ENCODE results near the gene SAMD8.
"Not testable (repeated sequence)": the region's sequence is repeated elsewhere in the genome, so short reads cannot be mapped to it uniquely, and the experiment has no call there.

SAMD8 gene

DNA sequence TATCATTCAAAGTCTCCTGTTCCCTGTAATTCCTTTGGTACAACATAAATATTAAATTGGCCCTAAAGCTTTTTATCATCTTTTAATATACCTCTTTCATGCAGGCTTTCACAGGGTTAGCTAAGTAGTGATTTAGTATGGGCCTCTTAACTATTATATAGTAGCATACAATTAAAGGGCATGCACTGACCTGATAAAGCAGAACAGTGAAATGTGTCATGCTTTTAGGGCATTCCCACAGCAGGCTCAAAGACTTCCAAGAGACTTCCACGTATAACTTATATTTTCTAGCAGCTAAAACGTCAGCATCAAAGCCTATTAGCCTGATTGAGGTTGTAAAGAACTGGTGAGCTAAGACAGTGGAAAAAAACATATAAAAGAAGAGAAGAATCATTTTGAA lies 35.3 kb downstream of the SAMD8 start:
- DNase-seq, result no peak

DNA sequence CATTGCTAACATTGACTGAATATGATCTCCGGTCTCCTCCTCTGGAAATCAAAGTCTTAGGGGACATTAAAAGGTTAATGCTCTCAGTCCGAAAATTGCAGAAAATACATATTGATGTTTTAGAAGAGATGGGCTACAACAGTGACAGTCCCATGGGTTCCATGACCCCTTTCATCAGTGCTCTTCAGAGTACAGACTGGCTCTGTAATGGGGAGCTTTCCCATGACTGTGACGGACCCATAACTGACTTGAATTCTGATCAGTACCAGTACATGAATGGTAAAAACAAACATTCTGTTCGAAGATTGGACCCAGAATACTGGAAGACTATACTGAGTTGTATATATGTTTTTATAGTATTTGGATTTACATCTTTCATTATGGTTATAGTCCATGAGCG lies 39.2 kb downstream of the SAMD8 start:
- DNase-seq, result no peak

DNA sequence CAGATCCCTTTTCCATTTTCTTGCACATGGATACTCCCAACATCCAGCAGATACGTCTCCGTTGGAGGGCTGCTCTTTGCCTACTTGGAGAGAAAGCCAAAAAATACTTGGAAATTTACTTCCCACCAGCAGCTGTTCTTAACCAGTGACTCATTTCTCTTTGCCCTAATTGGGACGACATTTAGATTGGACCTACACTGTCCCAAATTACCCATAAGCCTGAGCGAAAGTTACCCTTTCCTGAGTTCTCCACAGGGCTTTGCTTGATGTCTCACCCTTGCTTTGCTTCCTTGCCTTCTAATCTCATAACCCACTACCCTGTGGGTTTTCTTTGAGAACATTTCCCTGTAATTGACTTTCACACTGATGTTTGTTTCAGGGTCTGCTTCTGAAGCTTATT lies 48.1 kb downstream of the SAMD8 start:
- DNase-seq, result no peak

DNA sequence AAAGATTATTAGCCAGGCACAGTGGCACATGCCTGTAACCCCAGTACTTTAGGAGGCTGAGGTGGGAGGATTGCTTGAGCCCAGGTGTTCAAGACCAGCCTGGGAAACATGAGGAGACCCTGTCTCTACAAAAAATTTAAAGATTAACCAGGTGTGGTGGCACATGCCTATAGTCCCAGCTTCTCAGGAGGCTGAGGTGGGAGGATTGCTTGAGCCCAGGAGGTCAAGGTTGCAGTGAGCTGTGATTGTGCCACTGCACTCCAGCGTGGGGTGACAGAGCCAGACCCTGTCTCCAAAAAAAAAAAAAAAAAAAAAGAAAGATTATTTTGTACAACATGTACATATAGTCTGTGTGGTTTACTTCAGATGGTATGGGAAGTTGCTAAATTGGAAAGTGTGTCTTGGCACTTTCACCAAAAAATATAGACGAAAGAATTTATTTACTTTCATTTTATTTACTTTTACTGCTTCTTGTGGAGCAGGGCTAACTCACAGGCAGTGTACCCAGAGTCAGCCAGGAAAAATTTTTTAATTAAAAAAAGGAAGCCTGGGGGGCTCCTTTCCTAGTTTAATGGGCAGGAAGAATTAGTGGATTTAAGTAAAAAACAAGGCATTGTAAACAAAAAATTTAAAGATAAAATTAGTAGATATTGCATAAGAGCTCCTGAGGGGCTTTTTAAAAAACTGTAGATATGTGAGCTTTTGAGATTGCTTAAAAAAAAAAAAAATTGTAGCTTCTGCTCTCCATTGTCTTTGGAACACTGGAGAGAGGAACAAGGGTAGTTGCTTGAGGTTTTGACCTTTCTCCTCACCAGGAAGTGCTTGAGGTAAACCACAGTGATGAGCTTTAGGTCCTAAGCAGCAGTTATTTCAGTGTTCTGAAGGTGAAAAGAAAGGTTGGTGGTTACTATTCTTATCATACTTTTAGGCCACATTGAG lies 54.5 kb downstream of the SAMD8 start:
- peak in 1 of 2 donors; percentile 26 for DNase-seq

DNA sequence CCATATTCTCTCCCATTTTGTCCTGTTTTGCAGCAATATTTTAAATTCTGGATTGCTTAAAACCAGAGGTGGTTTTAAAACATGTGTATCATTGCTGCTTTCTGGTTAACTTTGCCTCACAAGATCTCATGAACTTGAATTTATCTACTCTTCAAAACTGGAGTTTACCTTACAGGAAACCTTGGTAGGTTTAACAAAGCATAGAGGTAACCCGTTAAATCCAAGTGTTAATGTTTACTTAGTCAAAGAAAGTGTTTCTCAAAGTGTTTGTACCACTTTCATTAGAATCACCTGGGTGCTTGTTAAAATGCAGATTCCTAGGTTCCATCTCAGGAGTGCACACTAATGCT lies 55.1 kb downstream of the SAMD8 start:
- DNase-seq, result no peak

DNA sequence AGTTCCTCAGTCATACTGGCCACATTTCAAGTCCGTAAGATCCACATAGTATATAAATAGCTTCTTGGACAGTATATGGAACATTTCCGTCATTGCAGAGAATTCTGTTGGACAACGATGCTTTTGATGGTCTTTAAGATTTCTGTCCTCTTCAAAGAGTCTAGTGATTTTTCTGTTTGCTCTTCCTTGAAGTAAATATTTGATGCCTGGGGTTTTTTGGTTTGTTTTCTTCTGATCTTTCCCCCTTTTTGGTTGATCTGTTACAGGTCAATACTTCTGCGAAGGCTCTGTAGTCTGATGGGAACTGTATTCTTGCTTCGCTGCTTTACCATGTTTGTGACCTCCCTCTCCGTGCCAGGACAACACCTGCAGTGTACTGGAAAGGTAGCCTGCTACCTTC lies 56.8 kb downstream of the SAMD8 start:
- DNase-seq, result no peak

DNA sequence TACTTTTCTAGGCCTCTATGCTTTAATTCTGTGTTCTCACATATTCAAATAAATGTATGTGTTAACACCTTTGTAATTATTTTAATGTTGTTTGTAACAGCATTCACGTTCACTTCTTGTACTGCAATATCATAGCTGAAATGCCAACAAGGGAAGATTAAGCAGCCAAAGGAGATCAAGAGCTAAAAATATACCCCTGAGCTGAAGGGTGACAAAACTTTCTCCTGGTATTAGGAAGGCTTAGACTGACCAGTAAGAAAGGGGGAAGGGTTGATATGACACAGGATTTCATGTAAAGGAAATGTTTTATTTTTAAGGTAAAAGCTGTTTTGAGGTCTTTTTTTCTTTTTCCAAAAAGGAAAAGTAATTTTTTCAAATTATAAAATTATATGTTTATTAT lies 58.8 kb downstream of the SAMD8 start:
- DNase-seq, result no peak

DNA sequence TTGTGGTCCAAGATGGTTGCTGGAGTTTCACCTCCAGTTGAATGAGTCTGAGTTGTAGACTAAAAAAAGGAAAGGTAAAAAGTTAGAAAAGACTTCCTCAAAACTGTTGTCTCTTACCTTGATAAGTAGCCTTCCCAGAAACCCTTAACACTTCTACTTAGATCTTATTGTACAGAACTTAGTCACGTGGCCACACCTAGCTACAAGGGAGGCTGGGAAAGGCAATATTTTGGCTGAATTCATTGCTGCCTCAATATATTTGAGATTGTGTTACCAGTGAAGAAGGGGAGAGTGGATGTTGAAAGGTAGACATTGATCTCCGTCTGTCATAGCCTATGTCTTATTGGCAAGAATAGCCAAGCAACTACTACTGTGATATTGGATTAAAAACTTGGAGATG lies 63.6 kb downstream of the SAMD8 start:
- DNase-seq, result no peak

DNA sequence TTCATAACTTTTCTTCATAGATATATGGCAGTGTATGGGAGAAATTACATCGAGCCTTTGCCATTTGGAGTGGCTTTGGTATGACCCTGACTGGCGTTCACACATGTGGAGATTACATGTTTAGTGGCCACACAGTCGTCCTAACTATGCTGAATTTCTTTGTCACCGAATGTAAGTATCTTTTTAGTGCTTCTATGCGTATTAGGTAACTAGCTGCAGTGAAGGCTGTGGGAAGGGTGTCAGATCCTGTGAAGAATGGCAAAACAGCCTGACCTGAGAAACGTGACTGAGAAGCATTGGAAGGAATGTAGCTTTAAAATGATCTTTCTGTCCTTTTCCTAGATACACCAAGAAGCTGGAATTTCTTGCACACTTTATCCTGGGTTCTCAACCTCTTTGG lies 64.6 kb downstream of the SAMD8 start:
- no peak for DNase-seq

DNA sequence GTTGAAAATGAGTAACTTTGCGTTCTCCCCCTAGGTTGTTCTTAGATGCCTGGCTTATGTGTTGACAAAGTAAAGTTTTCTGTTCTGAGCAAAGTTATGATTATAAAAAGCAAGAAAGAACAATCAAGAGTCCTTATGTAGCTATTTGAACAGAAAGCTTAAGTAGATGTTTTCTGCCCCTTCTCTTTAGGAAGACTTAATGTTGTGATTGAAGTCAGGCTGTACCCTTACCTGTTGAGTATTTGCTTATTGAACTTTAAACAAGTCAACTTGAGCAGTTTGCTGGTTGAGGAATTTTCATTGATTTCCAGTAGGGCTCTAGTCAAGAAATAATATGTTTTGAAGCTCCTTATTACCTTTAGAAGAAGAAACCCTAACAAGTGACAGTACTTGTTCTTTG lies 65.3 kb downstream of the SAMD8 start:
- DNase-seq, result no peak

DNA sequence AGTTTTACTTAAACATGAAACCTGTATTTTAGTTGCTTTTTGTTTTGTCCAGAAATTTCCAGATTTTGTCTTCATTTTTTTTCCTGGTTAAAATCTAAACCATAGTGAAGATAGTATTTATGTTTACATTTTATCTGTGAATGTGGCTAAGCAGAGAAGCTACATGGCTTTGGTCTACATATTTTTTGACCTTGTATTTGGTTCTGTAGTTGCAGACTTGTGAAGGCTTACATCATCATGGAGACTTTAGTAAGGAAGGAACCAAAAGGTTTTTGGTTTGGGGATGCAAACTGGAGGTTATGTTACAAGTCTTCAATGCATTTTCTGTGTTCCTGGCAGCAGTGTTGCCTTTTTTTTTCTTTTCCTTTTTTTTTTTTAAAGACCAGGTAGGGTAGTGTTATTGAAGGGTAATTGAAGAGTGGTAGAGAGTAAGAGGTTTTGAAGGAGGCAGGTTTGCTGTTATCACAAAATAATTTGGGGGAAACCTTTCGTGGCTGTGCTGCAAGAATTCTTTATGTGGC lies 68.3 kb downstream of the SAMD8 start:
- DNase-seq, result no peak

DNA sequence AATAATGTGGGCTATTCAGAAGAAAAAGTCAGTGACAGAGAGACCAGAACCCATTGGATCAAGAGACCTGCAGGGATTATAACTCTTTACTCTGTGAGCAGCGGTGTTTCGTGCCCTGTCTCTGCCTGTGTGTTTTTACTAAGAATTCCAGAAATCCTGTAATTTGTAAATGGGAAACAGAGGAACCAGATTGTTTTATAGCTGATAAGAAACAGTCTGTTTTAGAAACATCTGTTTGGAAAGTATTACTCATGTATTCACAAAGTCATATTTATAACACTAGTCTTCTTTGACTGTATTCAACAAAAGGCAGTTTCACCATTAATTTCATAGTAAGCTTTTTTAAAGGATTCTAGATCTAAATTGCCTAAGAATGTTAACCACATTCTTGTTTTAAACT lies 69.1 kb downstream of the SAMD8 start:
- DNase-seq, result no peak

DNA sequence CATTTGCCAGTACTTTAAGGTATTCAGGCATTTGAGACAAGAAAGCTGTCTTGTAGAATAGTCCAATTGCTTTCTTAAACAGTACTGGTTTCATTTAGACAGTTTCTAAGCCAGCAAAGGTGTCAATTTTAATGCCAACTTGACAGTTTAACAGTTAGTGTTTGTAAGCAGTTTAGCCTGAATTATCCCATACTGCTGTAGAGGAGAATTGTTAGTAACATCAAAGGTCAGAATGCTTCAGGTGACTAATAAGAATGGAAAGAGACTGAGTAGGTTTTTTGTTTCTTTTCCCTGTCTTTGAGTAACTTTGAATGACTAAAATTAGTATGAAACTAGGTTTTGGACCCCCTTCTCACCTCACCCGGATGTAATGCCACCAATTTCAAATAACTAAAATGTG lies 69.6 kb downstream of the SAMD8 start:
- DNase-seq, result no peak

DNA sequence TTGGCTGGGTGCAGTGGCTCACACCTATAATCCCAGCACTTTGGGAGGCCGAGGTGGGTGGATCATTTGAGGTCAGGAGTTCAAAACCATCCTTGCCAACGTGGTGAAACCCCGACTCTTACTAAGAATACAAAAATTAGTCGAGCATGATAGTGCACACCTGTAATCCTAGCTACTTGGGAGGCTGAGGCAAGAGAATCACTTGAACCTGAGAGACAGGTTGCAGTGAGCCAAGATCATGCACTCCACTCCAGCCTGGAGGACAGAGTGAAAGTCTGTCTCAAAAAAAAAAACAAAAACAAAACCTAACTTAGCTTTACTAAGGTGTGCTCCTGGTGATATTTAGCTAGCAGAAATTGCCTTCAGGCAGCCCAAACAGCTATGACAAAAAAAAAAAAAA lies 74.9 kb downstream of the SAMD8 start:
- DNase-seq, result no peak

DNA sequence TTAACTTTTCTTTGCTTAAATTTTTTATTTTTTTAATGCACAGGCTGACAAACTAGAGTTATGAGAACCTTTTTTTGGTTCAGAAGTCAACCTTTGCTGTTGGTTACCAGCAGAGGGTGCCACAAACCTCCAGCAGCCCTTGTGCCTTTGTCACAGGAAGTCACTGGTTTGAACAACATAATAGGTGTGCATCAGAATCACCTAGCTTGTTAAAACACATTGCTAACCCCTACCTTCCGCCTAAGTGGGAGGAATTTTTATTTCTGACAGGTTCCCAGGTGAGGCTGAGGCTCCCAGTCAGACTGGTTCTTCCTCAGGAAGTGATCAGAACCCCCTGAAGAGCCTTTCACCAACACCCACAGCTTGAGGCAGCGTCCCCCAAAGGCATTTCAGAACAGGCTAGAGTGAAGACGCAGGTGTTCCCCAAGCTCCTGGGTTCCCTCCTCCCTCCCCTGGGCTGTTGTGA lies 76.5 kb downstream of the SAMD8 start:
- DNase-seq, result peak; percentile 45 to 68

DNA sequence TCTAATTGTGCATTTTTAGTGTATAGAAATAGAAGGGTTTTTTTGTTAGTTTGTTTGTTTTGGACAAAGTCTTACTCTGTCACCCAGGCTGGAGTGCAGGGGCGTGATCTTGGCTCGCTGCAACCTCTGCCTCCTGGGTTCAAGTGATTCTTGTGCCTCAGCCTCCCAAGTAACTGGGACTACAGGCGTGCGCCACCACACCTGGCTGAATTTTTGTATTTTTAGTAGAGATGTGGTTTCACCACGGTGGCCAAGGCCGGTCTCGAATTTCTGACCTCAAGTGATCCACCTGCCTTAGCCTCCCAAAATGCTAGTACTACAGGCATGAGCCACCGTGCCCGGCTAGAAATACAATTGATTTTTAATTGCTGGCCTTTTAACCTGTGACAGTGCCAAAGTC lies 77.1 kb downstream of the SAMD8 start:
- not testable (repeated sequence) for DNase-seq

DNA sequence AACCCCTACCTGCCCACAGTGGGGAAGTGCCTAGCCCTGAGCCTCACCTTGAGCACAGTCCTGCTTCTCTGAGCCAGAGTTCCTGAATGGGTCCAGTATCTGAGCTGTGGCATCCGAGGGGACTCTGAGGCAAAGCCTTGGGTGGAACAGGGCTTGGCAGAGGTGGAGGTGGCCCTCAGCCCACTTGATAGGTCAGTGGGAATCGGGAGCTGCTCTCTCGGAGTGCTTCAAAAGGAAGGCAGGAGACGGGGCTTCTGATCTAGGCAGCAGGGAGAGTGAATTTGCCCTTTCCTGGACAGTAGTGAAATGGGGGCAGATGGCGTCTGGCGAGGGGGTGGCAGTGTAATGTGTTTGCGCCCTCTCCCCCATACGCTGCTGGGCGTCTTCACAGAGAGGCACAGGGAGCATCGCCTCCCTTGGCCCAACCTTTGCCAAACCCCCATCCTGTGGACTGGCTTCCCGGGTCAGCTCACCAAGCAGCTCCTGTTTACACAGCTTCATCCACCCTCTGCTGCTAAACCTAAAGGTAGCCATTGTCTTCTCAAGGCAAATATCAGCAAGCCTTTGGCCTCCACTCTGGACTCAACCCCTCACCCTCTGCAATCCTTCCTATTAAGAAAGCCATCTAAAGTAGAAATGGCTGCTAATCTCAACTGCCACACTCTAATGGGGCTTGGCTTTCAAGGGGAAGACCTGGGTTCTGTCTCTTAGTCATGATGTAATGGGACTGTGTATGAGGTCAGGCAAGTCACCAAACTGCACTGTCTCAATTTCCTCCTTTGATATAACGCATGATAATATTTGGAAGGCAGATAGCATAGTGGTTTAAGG lies 78.0 kb downstream of the SAMD8 start:
- DNase-seq, result no peak

DNA sequence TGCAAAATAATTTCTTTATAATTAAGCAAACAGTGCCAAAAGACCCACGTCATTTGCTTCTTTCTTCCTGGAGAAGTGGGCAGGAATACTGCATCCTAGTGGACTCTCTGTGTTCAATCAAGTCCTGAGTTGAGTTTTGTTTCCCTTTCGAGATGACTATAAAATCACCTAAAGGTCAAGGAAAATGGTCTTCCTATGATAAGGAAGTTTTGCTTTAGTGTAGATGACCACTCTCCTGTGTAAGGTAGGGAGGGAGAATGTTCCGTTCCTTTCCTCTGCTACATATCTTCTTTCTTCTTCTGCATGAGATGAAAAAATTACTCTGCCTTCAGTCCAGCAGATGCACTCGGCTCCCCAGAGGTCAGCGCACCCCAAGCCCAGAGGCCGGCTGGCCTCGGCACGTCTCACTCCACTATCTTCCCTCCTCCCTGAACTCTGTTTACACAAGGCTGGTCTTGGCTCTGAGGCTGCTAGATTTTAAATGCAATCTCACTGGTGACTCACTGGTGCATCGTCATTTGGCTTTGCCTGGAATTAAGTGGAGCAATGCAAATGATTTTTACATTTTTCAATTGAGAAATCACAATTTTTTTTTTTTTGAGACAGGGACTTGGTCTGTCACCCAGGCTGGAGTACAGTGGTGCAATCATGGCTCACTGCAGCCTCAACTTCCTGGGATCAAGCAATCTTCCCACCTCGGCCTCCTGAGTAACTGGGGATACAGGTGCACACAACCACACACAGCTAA lies 80.5 kb downstream of the SAMD8 start:
- DNase-seq, result peak; percentile 93 to 95

DNA sequence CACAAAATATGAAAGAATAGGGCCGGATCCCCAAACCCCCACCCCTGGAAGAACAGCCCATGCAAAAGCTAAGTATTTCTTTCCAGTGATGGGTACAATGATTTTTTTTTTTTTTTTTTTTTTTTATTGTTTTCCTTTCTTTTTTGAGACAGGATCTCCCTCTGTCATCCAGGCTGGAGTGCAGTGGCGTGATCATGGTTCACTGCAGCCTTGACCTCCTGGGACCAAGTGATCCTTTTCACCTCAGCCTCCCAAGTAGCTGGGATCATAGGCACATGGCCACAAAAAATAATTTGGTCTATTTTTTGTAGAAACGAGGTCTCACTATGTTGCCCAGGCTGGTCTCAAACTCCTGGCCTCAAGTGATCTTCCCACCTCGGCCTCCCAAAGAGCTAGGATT lies 83.2 kb downstream of the SAMD8 start:
- DNase-seq, result not testable (repeated sequence)

DNA sequence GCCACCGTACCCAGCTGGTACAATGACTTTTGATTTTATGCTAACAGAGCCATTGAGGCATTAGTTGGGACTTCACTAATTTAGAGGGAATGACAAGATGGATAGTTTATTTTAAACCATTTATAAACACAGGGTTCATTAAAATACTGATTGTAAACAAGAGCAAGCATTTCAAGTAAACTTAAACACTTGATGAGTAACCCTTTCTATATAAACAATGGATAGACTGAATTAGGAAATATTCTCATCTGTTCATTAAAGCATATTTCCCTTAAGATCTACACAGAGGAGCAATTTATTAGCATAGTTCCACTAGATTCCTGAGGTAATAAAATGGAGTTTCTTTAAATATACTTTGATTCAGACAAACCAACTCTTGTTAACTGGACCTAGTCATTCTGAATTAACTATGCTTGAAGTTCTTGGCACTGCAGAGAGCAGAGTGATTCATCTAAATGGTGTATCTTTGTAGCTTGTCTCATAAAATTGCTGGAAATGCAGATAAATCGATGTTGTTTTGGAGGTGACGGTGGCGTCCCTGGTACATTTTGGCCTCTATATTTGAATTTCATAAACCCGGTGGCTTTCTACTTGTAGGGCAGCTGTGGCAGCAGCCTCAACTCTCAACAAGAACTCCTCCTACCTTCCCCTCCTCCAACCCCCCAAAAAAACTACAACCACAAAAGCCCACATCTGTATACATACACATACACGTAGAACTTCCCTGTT lies 83.7 kb downstream of the SAMD8 start:
- DNase-seq, result no peak

DNA sequence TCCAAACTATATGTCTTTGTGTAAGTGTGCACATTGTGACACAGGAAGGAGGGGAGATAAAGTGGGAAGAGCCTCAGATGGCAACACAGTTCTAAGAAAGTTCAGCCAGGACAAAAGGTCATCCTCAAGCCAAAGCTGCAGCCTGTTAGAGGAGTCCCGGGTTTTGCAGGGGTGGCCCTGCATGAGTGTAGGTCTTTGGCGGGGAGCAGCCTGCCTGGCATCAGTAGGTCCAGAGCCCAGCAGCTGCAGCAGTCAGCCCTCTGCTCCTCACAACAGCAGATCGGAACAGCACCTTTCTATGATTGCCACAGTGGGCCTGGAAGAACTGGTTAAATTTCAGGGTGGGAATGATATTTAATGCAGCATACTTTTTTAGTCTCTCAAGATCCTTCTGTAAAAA lies 85.6 kb downstream of the SAMD8 start:
- DNase-seq, result no peak

DNA sequence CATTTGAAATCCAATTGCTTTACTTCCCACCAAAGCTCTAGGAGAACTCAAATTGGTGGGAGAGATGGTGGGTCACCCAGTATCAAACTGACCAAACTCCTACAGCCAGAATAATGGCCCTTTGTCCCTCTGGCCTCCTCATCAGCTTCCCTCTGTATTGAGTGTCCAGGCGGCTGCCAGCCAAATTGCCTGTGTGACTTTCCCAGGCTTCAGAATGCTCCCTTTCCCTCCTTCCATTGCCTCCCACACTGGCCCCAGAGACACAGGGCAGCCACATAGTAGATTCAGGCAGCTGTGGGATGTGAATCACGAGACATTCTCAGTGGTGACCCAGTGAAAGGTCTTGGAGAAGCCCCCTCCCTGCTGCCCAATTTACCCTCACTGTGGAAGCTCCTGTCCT lies 86.5 kb downstream of the SAMD8 start:
- no peak for DNase-seq
